Gastroesophageal sphincter (tissue), 3 donors: ENCODE data around the gene AKAP8L.
"Not testable (repeated sequence)": the region's sequence is repeated elsewhere in the genome, so short reads cannot be mapped to it uniquely, and the experiment has no call there.

Source experiments
- POLR2A ChIP-seq, 2 donors: fragments of 450-650 bp; IDR thresholded peaks; one replicate each; pipeline ENCODE4 v1.6.1; 2017; ENCODE audit warnings: antibody characterized with exemption in 2 of 2, mild to moderate bottlenecking in 2 of 2, moderate library complexity in 1 of 2
- POLR2AphosphoS5 ChIP-seq: sonication (generic); formaldehyde crosslinking; IDR thresholded peaks from one replicate; pipeline ENCODE4 v1.6.1; 2017; ENCODE audit warnings: antibody characterized with exemption
- TF ChIP-seq, protein P1 (sequence below), 4 experiments: fragments of 200-600 bp in 2 of 4; fragments of 450-650 bp in 2 of 4; sonication (generic) in 1 of 4; IDR thresholded peaks; one replicate each; pipeline ENCODE4 v1.5.1; 2017 to 2019; ENCODE audit warnings: antibody characterized with exemption in 4 of 4, mild to moderate bottlenecking in 2 of 4, moderate library complexity in 2 of 4

DNA sequence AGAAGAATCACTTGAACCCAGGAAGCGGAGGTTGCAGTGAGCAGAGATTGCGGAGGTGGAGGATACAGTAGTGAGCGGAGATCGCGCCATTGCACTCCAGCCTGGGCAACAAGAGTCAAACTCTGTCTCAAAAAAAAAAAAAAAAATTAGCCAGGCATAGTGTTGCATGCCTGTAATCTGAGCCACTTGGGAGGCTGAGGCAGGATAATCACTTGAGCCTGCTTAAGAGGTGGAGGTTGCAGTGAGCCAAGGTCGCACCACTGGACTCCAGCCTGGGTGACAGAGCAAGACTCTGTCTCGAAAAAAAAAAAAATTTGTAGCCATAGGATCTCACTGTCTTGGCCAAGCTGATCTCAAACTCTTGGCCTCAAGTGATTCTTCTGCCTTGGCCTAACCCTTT, 82.8 kb downstream of the AKAP8L start:
- TF ChIP-seq, protein P1, sequence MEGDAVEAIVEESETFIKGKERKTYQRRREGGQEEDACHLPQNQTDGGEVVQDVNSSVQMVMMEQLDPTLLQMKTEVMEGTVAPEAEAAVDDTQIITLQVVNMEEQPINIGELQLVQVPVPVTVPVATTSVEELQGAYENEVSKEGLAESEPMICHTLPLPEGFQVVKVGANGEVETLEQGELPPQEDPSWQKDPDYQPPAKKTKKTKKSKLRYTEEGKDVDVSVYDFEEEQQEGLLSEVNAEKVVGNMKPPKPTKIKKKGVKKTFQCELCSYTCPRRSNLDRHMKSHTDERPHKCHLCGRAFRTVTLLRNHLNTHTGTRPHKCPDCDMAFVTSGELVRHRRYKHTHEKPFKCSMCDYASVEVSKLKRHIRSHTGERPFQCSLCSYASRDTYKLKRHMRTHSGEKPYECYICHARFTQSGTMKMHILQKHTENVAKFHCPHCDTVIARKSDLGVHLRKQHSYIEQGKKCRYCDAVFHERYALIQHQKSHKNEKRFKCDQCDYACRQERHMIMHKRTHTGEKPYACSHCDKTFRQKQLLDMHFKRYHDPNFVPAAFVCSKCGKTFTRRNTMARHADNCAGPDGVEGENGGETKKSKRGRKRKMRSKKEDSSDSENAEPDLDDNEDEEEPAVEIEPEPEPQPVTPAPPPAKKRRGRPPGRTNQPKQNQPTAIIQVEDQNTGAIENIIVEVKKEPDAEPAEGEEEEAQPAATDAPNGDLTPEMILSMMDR (IDR thresholded peaks at IDR 0.05): not testable (repeated sequence)
- TF ChIP-seq POLR2A (IDR thresholded peaks at IDR 0.05); POLR2AphosphoS5: not testable (repeated sequence)
